ENCODE data around the gene NPY. TPM values are rescaled to one million over a fixed set of nuclear protein-coding genes. Genes with fewer than 3 reads are reported as not detected.

NPY gene
- total and polyA plus RNA-seq, 4 donors = not detected

DNA sequence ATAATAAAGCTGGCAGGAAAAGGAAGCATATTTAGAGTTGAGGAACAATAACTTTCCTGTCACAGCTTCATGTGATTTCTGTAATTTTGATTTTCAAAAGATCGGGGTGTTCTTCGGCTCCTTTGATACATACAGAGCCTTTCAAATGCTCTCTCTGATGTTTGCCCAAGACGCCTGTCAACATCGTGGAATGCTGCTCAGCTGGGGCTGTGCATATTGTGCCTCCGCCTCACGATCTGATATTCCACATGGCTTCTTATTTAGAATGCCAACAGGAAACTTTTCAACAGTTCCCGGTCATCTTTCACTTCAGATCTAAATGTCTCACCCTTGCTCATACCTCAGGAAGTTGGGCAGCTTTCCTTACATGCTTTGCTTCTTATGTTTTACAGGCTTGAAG lies 7.3 kb downstream of the NPY start:
- TF ChIP-seq, protein P1, sequence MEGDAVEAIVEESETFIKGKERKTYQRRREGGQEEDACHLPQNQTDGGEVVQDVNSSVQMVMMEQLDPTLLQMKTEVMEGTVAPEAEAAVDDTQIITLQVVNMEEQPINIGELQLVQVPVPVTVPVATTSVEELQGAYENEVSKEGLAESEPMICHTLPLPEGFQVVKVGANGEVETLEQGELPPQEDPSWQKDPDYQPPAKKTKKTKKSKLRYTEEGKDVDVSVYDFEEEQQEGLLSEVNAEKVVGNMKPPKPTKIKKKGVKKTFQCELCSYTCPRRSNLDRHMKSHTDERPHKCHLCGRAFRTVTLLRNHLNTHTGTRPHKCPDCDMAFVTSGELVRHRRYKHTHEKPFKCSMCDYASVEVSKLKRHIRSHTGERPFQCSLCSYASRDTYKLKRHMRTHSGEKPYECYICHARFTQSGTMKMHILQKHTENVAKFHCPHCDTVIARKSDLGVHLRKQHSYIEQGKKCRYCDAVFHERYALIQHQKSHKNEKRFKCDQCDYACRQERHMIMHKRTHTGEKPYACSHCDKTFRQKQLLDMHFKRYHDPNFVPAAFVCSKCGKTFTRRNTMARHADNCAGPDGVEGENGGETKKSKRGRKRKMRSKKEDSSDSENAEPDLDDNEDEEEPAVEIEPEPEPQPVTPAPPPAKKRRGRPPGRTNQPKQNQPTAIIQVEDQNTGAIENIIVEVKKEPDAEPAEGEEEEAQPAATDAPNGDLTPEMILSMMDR (IDR thresholded peaks at IDR 0.05; ENCODE audit: control extremely low read depth, extremely low read depth) = no peak
- Histone ChIP-seq H3K9ac (ENCODE audit: insufficient read depth in 1 of 2, low read length in 2 of 2) (no peak overlapping the region), H3K27me3 (ENCODE audit: control insufficient read depth in 3 of 3, insufficient read depth in 3 of 3, low read length in 2 of 3) (peaks cover 0 to 31% (median 11%) of the 10 kb centered on the region in 3 donors), H3K4me3 (no peak overlapping the region), H3K4me1 (ENCODE audit: control insufficient read depth in 5 of 5, insufficient read depth in 5 of 5, low read length in 5 of 5) (no peaks in the 10 kb centered on the region), H3K27ac (ENCODE audit: low read depth in 1 of 2, low read length in 1 of 2) (no peak overlapping the region), H3K9me3 (ENCODE audit: control insufficient read depth in 4 of 4, insufficient read depth in 3 of 4, low read length in 3 of 4) (no peaks in the 10 kb centered on the region), H3K36me3 (ENCODE audit: control insufficient read depth in 4 of 4, insufficient read depth in 4 of 4, low read length in 4 of 4) (no peaks in the 10 kb centered on the region)
- ATAC-seq (ENCODE audit: insufficient read depth, low FRiP score) (no peak), DNase-seq (peak in 1 of 3 donors; percentile 21)
- 41 to 58% methylated on average over 7 of the region's 7 CpGs for WGBS, 2 donors

DNA sequence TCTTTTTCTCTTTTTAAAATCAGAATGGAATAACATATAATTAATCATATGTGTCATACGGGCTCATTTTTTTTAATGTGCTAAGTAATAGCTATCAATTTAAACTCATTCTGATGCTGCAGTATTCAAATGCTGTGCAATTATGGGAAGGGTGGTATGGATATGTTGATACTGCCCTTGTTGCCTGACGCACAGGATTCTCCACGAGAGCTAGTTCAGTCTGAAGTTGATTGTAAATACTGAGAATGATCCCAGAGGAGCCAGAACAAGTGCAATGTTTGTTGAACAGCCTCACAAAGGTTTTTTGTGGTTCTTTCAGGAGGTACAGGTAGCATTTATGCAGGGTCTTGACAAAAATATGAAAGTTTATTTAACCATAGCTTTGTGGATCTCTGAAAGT lies 13.4 kb downstream of the NPY start:
- no peaks in the 10 kb centered on the region for H3K36me3 ChIP-seq (ENCODE audit: control insufficient read depth in 4 of 4, insufficient read depth in 4 of 4, low read length in 4 of 4)
- ATAC-seq (ENCODE audit: insufficient read depth, low FRiP score) = no peak

DNA sequence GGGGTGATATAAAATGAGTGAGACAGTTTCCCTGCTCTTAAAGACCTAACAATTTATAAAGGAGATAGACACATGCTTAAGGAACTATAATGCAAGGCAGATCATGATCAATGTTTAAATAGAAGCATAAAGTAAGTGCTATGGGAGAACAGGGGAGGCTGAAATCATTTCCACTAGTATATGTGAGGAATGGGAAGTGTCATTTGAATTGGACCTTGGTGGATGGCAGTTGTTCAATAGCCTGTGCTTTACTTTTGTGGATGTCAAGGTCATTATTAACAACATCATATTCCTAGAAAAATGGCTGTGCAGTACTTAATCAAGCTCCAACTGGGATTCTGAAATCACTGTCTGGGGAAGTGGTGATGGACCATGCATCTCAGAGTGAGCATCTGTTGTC lies 14.7 kb downstream of the NPY start:
- Histone ChIP-seq H3K4me3 (no peak overlapping the region), H3K4me1 (ENCODE audit: control insufficient read depth in 5 of 5, insufficient read depth in 5 of 5, low read length in 5 of 5) (peaks cover 0 to 3% (median 0%) of the 10 kb centered on the region in 5 donors), H3K9ac (ENCODE audit: insufficient read depth in 1 of 2, low read length in 2 of 2) (no peak overlapping the region), H3K36me3 (ENCODE audit: control insufficient read depth in 4 of 4, insufficient read depth in 4 of 4, low read length in 4 of 4) (no peaks in the 10 kb centered on the region), H3K9me3 (ENCODE audit: control insufficient read depth in 4 of 4, insufficient read depth in 3 of 4, low read length in 3 of 4) (no peaks in the 10 kb centered on the region), H3K27me3 (ENCODE audit: control insufficient read depth in 3 of 3, insufficient read depth in 3 of 3, low read length in 2 of 3) (no peaks in the 10 kb centered on the region), H3K27ac (ENCODE audit: low read depth in 1 of 2, low read length in 1 of 2) (no peak overlapping the region)
- DNase-seq = no peak
- ATAC-seq (ENCODE audit: insufficient read depth, low FRiP score) = no peak
- TF ChIP-seq, protein P1 (IDR thresholded peaks at IDR 0.05; ENCODE audit: control extremely low read depth, extremely low read depth) = no peak

More for the DNA sequence above, 13.4 kb downstream of the NPY start:
- H3K27ac ChIP-seq (ENCODE audit: low read depth in 1 of 2, low read length in 1 of 2) = no peak overlapping the region
- no peaks in the 10 kb centered on the region for H3K9me3 ChIP-seq (ENCODE audit: control insufficient read depth in 4 of 4, insufficient read depth in 3 of 4, low read length in 3 of 4)
- no peak overlapping the region for H3K9ac ChIP-seq (ENCODE audit: insufficient read depth in 1 of 2, low read length in 2 of 2)
- TF ChIP-seq, protein P1 (IDR thresholded peaks at IDR 0.05; ENCODE audit: control extremely low read depth, extremely low read depth) = no peak
- H3K4me1 ChIP-seq (ENCODE audit: control insufficient read depth in 5 of 5, insufficient read depth in 5 of 5, low read length in 5 of 5) = peaks cover 0 to 3% (median 0%) of the 10 kb centered on the region in 5 donors
- H3K4me3 ChIP-seq = no peak overlapping the region
- no peak for DNase-seq
- no peaks in the 10 kb centered on the region for H3K27me3 ChIP-seq (ENCODE audit: control insufficient read depth in 3 of 3, insufficient read depth in 3 of 3, low read length in 2 of 3)
- WGBS, 2 donors = 70 to 80% methylated on average over 3 of the region's 3 CpGs

DNA sequence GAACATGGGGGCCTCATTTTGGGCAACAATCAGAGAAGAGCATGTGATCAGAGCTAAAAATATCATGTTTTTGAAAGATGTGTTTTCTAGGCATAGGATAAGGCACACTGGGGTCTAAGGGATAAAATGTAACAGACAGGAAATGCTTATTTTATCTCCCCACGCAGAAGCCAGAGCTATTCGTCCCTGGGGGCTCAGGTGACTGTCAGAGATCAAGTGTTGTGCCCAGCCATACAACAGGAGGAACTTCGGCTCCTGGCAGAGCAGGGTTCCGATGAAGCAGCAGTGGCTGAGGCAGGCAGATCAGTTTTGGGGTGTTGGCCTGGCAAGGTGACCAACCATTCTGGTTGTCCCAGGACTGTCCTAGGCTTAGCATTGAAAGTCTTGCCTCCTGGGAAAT lies 15.2 kb downstream of the NPY start:
- TF ChIP-seq, protein P1 (IDR thresholded peaks at IDR 0.05; ENCODE audit: control extremely low read depth, extremely low read depth) = no peak
- no peak for ATAC-seq (ENCODE audit: insufficient read depth, low FRiP score)
- WGBS, 2 donors = 32 to 56% methylated on average over 4 of the region's 4 CpGs

More for the DNA sequence above, 15.2 kb downstream of the NPY start:
- no peak for DNase-seq
- H3K9me3 ChIP-seq (ENCODE audit: control insufficient read depth in 4 of 4, insufficient read depth in 3 of 4, low read length in 3 of 4) = no peaks in the 10 kb centered on the region
- no peak overlapping the region for H3K9ac ChIP-seq (ENCODE audit: insufficient read depth in 1 of 2, low read length in 2 of 2)
- H3K27me3 ChIP-seq (ENCODE audit: control insufficient read depth in 3 of 3, insufficient read depth in 3 of 3, low read length in 2 of 3) = no peaks in the 10 kb centered on the region
- H3K36me3 ChIP-seq (ENCODE audit: control insufficient read depth in 4 of 4, insufficient read depth in 4 of 4, low read length in 4 of 4) = no peaks in the 10 kb centered on the region
- peaks cover 0 to 3% (median 0%) of the 10 kb centered on the region in 5 donors for H3K4me1 ChIP-seq (ENCODE audit: control insufficient read depth in 5 of 5, insufficient read depth in 5 of 5, low read length in 5 of 5)
- H3K4me3 ChIP-seq = no peak overlapping the region
- H3K27ac ChIP-seq (ENCODE audit: low read depth in 1 of 2, low read length in 1 of 2) = no peak overlapping the region
